HG02885 (cell line): Measurements from ENCODE around the gene PDLIM5.
A peak's percentile ranks its signal among the peaks of the same experiment; 100 is the strongest.
"Not testable (repeated sequence)": the region's sequence is repeated elsewhere in the genome, so short reads cannot be mapped to it uniquely, and the experiment has no call there.

Experiments
- ATAC-seq: cut with Tn5 transposase; IDR thresholded peaks from one replicate; pipeline ENCODE4 v1.9.1; 2021; ENCODE audit warnings: mild to moderate bottlenecking; ENCODE audit not compliant: unreplicated experiment, poor library complexity

PDLIM5 gene

GRCh38 chr4:94550352-94550751 lies 98.6 kb downstream of the PDLIM5 start:
- ATAC-seq, result no peak

DNA sequence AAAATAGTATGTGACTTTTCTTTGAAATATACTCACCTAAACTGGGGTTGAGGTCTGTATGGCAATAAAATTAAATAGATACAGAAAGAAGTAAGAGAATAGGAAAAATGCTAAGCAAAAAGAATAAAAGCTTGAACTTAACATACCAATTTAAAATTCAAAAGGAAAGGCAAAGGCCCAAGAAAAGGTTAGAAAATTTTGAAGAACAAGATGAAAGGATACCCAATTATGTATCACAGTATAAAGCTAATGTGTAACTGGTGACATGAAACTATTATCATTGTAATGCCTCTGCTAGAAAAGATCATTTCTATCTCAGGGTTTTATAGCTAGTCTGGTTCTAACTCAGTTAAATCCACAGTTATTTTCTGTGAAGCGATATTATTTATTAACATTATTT lies 99.1 kb downstream of the PDLIM5 start:
- ATAC-seq, result no peak

- no peak for ATAC-seq
Observed at GRCh38 chr4:94551643-94552564, 100.2 kb downstream of the PDLIM5 start.

- not testable (repeated sequence) for ATAC-seq
Observed at GRCh38 chr4:94556047-94556446, 104.3 kb downstream of the PDLIM5 start.

- ATAC-seq, result not testable (repeated sequence)
Observed at GRCh38 chr4:94557632-94558031, 105.9 kb downstream of the PDLIM5 start.

DNA sequence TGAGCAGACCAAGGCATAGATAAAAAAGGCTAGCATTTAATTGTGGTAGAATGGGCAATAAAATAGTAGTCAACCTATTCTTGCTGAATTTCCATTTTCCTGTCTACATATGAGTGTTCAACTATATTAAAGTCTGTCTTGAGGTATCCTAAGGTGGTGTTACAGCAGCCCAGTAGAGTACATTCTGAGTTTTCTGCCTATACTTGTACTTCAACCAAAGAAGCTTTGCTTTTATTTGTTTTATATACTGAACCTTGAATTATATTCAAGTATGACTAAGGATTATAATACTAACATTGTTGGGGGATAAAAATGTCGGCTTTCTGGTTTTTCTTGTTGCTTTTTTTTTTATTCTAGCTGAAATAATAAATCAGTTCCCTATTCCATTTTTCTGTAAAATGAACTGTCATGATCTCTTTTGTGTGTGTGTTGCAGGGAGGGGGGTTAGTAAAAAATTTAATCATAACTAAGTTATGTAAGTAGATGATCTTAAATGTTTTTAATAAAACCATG lies 106.7 kb downstream of the PDLIM5 start:
- no peak for ATAC-seq

DNA sequence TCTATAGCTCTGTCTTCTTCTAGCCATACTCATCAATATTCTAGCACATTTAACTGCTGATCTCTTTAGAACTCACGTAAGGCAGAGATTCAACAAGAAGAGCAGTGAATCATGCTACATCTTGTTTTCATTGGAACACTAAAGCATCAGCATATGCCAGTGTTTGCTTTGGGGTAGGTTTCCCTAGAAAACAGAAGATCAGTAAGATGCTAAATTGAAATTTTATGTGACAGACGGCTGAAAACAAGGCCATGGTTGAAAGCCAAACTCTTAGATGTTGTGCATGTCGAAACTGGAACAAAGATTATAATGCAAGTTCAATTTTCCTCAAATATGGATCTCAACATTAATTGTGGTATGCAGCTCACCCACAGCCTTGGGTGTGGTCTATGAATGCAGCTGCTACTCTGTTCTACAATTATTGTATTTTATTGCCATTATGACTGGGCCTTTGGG lies 107.6 kb downstream of the PDLIM5 start:
- no peak for ATAC-seq

DNA sequence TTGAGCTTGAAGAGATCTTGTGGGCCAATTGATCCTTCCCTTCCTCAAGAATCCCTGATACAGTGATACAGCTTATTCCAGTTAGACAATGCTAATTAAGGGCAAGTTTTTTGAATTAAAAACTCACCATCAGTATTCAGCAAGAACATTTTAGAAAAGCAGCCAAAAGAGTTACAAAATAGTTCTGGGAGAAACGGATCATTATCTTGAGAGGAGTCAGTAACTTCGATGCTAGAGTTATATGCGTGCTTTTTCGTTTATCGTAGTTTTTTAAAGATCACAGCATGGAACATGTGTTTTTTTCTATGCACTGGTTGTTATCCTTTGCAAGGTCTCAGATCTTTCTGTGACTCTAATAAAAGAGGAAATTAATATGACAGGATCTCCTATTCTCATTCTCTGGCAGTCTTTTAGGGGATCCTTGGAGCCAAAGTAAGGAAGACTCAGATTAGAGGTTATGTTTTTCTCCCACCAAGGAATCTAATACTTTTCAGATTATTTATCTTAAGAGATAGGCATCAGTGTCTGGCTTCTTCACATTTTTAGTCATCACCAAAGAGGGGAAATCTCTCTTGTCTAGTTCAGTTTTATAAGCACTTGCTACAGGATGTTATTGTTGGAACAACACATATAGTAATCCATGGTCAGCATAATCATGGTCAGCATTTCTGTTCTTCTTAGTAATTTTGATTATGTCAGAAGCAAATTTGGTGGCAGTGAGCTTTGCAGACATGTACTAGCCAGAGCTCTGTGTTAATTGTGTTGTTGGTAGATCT lies 109.7 kb downstream of the PDLIM5 start:
- ATAC-seq, result no peak

DNA sequence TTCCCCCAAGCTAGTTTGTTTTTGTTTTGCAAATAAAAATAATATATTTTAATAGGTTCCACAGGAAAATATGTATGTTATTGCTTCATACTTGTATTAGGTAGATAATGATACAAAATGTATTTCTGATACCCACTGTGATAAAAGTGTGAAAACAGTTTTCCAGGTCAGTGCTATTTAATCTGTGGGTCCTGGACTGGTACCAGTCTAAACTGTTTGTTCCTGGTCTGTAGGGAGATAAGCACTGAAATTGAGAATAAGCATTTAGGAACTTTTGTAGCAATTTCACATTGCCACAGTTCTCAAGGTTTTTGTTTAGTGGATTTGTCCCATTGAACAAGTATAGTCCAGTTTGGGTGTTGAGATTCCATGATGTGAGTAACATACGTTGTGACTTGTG lies 110.5 kb downstream of the PDLIM5 start:
- no peak for ATAC-seq

- no peak for ATAC-seq
Observed at GRCh38 chr4:94564252-94564651, 112.5 kb downstream of the PDLIM5 start.

GRCh38 chr4:94566420-94566819 lies 114.7 kb downstream of the PDLIM5 start:
- ATAC-seq, result no peak

- peak; percentile 76 for ATAC-seq
Observed at GRCh38 chr4:94567811-94568210, 116.1 kb downstream of the PDLIM5 start.

GRCh38 chr4:94570558-94570957 lies 118.8 kb downstream of the PDLIM5 start:
- no peak for ATAC-seq

- no peak for ATAC-seq
Observed at GRCh38 chr4:94571298-94571697, 119.6 kb downstream of the PDLIM5 start.

DNA sequence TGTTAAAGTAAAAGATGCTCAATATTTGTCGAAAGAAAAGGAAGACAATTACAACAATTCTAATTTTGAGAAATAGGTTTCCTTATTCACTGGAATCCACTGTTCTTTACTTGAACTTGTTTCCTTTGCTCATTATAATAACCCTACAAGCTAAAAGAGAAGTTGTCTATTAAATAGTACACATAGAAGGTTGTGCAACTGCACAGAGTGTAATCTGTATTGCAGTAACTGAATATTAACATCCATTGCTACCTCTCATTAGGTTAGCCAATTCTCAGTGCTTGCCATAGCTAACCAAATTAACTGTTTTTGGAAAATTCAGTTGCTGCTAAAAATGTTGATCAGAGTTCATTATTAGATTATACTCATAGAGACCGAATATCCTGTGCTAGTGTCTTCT lies 120.0 kb downstream of the PDLIM5 start:
- ATAC-seq, result no peak

DNA sequence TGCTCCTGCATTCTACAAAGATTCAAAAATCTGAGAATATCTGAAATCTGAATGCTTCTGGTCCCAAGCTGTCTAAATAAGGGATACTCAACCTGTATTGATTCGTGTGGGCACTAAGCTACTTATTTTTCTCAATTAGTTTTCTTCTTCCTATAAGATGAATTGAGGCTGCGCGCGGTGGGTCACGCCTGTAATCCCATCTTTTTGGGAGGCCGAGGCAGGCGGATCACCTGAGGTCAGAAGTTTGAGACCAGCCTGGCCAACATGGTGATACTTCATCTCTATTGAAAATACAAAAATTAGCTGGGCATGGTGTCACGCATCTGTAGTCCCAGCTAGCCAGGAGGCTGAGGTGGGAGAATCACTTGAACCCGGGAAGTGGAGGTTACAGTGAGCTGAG lies 122.3 kb downstream of the PDLIM5 start:
- ATAC-seq, result no peak

DNA sequence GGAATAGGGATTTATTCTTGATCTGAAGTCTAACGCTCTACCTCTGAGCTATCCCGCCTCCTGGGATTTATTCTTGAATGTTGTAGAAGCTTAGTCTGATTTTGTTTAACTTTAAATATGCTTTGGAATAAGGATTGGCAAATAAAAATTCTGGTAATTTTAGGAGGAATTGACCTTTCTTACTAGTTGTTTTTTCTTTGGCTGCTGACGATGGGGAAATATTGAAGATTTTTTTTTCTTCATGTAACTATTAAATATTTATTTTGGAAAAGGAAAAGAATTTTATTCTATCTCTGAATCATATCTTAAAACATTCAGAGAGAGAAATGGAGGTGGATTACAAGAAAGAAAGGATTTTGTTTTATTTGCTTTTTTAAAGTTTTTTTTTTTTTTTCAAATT lies 122.9 kb downstream of the PDLIM5 start:
- no peak for ATAC-seq

DNA sequence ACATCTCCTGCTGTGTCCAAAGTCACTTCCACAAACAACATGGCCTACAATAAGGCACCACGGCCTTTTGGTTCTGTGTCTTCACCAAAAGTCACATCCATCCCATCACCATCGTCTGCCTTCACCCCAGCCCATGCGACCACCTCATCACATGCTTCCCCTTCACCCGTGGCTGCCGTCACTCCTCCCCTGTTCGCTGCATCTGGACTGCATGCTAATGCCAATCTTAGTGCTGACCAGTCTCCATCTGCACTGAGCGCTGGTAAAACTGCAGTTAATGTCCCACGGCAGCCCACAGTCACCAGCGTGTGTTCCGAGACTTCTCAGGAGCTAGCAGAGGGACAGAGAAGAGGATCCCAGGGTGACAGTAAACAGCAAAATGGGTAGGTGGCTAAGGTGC lies 123.9 kb downstream of the PDLIM5 start:
- ATAC-seq, result no peak

DNA sequence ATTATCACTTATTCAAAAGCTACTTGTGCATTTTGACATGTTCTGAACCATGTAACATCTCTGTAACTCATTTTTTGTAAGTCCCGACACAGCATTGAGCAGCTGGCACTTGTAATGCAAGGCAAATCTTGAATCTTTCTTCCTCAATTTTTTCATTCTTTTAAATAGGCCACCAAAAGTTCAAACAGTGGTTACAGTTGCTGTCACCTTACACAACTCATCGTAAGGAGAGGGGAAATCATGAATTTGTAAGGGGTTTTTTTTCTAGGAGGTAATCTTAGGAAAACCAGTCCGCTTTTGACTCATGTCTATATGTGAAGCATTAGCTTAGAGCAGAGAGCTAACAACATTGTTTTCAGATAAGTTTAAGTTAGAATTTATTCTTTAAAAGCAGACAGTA lies 124.5 kb downstream of the PDLIM5 start:
- no peak for ATAC-seq

- ATAC-seq, result no peak
Observed at GRCh38 chr4:94577136-94577535, 125.4 kb downstream of the PDLIM5 start.

DNA sequence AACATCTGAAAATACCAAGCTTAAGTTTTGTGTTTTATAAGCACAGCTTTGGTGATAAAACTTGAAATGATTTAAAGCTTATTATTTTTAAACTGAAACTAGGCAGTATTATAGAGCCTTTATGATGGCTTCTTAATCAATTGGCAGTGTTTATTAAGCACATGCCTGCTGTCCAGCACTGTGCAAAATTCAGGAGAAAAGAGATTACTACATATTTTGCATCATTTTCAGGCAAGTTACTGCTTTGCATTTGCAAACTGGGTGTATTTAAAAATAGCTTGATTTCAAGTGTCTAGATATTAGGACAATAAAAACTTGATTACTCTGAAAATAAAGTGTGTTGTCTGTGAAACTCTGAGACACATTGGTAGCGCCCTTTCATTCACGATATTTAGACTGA lies 126.5 kb downstream of the PDLIM5 start:
- no peak for ATAC-seq
